Stimulated activated CD4-positive, alpha-beta T cell treated with anti-CD3 and anti-CD28 coated beads, Interleukin-1b, Interleukin-23, amount 100 ng/mL, for 24 hours (primary cell): ENCODE data around the gene AP5Z1.
A peak's percentile ranks its signal among the peaks of the same experiment; 100 is the strongest.
"Not testable (repeated sequence)": the region's sequence is repeated elsewhere in the genome, so short reads cannot be mapped to it uniquely, and the experiment has no call there.

Source experiments
- DNase-seq, 4 experiments: peaks; one replicate each; pipeline ENCODE4 v3.0.0-alpha.2; 2020; ENCODE audit warnings: low read depth in 4 of 4, low spot score in 1 of 4

Gene AP5Z1

DNA sequence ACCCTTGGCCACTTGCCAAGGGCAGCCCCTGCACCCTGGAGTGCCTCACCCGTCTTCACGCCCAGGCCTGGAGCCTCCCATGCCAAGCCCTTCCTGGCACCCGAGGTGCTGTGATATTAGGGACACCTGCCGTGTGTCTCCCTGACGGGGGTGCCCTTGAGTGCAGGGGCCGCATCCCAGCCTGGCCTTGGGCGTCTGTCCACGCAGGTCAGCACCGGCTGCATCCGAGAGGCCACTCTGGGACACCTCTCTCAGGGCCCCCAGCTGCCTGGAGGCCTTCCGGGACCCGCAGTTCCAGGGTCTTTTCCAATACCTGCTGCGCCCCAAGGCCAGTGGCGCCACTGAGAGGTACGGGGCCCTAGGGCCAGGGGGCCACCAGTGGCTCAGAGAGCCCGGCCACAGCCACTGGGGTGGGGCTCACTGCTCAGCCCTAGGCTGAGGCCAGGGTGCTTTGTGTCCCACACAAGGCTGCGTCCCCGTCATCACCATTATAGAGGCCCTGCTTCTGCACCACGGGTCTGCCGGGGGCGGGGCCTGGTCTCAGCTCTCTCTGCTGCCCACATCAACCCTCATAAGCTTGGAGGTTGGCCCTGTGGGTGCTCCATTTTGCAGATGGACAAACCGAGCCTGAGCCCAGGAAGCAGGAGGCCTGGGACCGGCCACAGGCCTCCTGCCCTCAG lies 12.7 kb downstream of the AP5Z1 start:
- no peak for DNase-seq

DNA sequence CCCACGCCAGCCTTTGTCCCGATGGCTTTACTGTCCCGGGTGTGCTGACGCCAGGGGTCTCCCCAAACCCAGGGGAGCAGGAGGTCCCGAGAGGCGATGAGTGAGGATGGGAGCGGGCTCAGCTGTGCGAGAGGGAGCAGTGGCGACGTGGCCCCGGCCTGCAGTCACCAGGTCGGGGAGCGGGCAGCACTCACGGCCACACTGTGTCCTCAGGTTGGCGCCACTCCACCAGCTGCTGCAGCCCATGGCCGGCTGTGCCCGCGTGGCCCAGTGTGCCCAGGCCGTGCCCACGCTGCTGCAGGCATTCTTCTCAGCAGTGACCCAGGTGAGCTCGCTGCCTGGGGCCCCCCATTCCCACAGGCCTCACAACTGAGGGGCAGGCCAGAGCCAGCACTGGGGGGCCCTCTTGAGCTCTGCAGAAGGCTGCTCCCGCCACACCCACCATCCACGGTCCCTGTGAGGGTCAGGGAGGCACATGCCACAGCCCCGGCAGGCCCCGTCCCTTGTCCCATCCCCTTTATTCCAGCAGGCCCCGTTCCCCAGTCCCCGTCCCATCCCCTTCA lies 13.3 kb downstream of the AP5Z1 start:
- no peak for DNase-seq

DNA sequence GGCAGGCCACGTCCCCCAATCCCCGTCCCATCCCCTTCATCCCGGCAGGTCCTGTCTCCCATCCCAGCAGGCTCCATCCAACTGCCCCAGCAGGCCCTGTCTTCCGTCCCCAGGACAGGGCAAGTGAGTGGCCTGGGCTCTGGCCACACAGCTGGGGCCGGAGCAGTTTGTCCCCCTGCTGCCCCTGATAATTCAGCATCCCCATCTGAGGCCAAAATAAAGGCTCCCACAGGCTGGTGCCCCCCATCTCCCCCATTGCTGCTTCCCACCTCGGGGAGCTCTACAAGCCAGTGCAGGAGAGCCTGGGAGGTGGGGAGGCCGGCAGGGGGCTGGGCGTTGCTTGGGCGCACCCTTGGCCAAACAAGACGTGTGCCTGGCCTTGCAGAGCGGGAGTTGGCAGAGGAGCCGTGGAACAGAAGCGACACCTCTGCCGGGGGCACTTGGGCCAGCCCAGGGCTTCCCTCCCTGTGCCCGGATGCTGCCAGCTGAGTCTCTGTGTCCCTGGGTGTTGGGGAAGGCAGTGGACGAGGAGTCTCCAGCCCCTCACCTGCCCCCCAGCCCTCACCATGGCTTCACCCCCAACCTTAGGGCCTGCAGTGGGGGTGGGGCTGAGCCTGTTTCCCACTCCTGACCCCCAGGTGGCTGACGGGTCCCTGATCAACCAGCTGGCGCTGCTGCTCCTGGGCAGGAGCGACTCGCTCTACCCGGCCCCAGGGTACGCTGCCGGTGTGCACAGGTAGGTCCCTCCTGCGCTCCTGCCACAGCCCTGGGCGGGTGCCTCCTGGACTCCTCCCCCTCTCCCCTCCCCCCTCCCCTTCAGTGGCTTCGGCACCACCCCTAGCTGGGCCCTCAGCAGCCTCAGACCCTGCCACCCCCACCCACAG lies 14.0 kb downstream of the AP5Z1 start:
- DNase-seq, result no peak

DNA sequence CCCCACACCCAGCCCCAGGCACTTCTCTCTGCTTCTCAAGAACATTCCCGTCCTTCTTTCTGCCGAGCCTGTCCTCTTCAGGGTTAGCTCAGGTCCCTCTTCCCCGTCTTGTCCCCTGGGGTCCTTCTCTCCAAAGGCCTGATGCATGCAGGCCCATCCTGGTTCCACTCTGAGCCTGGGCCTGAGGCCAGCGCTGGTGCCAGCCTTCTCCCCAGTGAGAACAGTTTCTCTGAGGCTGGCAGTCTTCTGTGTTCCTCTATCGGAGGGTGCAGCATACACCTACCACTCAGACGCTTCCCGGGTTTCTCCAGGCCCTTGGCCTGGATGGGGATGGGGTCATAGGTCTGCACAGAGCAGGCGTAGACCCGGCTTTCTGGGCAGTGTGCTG lies 14.6 kb downstream of the AP5Z1 start:
- DNase-seq, result no peak

DNA sequence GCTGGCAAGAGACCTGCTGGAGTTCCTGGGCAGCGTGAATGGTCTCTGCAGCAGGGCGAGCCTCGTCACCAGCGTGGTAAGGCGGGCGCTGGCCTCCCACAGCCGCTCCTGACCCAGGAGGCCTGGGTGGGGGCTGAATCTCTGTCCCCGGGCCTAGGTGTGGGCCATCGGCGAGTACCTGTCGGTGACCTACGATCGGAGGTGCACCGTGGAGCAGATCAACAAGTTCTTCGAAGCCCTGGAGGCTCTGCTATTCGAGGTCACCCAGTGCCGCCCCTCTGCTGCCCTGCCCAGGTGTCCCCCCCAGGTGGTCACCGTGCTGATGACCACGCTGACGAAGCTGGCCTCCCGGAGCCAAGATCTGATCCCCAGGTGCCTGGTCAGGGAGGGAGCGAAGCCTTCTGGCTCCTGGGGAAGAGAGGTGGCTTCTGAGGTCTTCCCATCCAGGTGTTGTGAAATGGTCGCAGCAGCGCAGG lies 15.1 kb downstream of the AP5Z1 start:
- no peak for DNase-seq

DNA sequence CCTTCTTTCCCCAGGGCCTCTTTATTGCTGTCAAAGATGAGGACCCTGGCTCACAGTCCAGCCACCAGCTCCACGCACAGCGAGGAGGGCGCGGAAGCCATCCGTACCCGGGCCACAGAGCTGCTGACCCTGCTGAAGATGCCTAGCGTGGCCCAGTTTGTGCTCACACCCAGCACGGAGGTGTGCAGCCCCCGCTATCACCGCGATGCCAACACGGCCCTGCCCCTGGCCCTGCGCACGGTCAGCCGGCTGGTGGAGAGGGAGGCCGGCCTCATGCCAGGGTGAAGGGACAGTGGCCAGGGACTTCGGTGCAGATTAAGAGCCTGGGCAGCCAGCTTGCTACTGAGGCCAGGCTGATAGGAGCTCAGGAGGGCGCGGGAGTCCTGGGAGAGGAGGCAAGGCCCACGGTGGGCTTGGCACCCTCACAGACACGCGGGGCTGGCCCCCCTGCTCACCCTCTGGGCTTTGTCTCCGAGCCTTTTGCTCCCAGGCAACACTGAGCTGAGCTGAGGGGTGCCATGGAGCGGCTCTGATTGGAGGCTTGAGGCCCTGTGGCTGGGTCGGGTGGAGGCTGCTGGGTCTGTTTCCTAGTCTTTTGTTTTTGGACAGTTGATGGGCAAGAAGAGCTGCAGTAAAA lies 15.8 kb downstream of the AP5Z1 start:
- no peak for DNase-seq

DNA sequence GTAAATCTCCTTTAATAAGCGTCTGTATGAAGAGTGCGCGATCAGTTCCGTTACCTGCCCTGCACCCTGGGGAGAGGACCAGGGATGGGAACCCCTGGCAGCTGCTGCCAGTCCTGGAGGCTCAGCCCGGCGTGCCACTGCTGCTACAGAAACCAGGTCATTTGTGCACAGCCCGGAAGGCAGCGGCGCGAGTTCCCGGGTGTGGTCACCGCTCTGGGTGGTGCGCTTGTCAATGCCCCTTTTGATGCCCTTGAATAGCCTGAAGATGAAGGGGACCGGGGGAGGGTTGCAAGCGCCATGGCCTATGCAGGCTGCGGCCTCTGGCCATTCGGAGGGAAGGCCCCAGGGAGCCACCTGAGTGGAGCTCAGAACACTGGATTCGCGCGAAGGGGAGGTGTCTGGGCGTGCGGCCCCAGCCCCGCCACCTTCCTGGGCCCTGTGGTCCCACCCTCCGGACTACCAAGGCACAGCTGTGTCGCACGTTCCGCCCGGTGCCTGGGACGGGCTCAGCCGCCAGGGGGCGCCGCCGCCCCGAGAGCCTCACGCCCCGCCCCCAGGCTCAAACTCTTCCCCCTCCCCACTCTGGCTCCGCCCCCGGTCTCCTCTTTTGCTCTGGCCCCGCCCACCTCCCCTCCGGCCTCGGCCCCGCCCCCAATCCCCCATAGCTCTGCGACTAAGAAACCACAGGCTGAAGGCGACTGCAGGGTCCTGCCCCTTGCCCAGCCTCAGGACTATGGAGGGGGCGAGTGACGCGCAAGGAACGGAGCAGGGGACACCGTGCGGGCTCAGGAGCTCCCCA lies 16.5 kb downstream of the AP5Z1 start:
- peak; percentile 59 to 74 (median 70) for DNase-seq

DNA sequence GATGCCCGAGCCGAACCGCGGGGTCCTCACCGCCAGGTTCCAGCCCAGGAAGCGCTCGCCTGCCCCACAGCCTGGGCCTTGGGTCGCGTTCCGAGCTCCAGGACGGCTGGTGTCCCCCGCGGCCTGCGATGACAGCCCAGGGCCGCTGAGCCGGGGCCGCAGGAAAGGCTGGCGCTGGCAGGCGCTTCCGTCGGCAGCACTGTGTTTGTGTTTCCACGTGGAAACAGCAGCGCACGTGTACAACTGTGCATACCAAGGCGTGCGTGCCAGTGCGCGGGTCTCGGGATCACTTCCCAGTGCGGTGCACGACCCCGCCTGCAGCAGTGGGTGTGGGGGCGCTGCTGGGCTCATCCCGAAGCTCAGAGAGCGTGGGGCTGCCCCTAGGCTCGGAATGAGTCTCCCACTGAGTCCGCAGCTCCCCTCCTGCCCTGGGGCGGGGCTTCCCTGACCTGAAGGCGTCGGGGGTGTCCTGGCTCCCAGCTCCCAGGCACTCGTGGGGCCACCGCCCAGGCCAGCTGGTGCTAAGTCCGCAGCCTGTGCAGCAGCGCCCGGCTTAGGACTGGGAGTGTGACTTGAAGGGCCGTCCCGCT lies 17.2 kb downstream of the AP5Z1 start:
- DNase-seq, result no peak

DNA sequence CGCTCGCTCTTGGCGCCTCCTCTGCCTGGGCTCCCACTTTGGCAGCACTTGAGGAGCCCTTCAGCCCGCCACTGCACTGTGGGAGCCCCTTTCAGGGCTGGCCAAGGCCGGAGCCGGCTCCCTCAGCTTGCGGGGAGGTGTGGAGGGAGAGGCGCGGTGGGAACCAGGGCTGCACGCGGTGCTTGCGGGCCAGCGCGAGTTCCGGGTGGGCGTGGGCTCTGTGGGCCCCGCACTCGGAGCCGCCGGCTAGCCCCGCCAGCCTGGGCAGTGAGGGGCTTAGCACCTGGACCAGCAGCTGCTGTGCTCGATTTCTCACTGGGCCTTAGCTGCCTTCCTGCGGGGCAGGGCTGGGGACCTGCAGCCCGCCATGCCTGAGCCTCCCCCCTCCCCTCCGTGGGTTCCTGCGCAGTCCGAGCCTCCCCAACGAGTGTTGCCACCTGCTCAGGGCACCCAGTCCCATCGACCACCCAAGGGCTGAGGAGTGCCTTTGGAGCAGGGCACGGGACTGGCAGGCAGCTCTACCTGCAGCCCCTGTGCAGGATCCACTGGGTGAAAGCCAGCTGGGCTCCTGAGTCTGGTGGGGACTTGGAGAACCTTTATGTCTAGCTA lies 18.1 kb downstream of the AP5Z1 start:
- not testable (repeated sequence) for DNase-seq

DNA sequence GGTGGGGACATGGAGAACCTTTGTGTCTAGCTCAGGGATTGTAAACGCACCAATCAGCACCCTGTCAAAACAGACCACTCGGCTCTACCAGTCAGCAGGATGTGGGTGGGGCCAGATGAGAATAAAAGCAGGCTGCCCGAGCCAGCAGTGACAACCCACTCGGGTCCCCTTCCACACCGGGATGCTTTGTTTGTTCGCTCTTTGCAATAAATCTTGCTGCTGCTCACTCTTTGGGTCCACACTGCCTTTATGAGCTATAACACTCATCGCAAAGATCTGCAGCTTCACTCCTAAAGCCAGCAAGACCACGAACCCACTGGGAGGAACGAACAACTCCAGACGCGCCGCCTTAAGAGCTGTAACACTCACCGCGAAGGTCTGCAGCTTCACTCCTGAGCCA lies 18.7 kb downstream of the AP5Z1 start:
- not testable (repeated sequence) for DNase-seq

DNA sequence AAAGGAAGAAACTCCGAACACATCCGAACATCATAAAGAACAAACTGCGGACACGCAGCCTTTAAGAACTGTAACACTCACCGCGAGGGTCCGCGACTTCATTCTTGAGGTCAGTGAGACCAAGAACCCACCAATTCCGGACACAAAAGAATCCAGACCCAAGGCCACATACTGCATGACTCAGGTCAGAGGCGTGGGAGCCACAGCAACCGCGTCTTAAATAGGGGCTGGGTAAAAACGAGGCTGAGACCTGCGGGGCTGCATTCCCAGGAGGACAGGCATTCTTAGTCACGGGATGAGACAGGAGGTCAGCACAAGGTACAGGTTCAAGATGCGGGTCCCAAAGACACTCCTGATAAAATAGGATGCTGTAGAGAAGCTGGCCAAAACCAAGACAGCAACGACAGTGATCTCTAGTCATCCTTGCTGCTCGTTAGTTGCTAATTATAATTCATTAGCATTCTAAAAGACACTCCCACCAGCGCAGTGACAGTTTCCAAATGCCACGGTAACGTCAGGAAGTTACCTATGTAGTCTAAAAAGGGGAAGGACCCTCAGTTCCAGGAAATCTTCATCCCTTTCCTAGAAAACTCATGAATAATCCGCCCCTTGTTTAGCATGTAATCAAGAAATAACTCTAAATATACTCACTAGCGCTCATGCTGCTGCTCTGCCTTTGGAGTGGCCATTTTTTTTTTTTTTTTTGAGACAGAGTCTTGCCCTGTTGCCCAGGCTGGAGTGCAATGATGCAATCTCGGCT lies 19.3 kb downstream of the AP5Z1 start:
- no peak for DNase-seq

DNA sequence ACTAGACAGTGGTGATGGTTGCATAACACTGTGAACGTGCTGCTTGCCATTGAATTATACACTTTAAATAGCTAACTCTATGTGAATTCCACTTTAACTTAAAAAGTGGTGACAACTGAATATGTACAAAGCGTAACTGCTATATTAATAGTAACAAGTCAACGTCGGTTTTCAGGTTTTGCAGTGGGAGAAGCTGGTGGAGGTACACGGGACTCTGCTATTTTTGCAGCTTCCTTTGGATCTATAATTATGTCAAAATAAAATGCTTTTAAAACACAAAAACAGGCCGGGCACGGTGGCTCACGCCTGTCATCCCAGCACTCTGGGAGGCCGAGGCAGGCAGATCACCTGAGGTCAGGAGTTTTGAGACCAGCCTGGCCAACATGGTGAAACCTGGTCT lies 21.0 kb downstream of the AP5Z1 start:
- no peak for DNase-seq

DNA sequence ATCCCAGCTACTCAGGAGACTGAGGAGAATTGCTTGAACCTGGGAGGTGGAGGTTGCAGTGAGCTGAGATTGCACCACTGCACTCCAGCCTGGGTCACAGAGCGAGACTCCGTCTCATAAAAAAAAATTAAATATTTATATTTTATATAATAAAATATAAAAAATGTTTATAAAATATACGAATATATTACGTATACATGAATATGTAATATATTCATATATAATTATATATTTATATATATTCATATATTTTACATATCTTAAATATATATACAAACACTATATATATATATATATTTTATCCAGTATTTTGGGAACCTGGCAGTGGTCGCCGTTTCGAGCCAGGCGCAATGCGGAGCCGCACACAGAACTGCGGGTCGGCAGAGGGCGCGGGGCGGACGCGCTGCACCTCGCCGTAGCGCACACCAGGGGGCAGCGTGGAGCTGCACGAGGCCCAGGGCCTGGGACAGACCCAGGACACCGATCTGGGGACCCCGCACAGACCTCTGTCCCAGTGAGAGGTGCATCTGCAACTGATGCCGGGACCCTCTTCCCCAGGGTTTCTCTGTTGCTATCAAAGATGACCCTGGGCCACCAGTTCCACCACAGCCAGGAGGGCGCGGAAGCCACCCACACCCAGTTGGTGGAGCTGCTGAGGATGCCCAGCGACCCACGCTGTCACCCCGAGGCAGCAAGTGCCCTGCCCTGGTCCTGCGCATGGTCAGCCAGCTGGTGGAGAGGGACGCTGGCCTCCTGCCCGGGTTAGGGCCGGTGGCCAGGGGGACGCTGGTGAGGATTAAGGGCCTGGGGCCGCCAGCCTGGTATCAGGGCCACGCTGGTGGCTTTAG lies 22.7 kb downstream of the AP5Z1 start:
- DNase-seq, result peak; percentile 26 to 47 (median 45)

DNA sequence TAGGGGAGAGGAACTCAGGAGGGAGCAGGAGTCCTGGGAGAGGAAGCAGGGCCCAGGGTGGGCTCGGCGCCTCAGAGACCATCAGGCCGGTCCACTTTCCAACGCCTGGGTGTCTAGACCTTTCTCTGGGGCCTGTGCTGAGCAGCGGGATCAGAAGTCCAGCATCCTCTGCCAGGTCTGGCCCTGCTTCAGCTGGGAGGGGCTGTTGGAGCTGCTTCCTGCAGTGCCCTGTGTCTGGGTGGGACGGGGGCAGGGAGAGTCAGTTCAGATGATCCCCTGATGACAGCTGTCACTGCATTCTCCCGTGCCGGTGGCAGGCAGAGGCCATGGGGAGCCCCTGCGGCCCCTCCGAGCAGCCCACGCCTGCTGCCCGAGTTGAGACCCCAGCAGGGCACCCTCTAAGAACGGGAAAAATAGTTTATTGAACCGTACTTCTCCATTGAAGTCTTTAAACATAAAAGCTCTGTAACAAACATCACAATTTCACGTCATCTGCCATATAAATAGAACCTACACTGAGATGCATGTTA lies 23.3 kb downstream of the AP5Z1 start:
- DNase-seq, result no peak

DNA sequence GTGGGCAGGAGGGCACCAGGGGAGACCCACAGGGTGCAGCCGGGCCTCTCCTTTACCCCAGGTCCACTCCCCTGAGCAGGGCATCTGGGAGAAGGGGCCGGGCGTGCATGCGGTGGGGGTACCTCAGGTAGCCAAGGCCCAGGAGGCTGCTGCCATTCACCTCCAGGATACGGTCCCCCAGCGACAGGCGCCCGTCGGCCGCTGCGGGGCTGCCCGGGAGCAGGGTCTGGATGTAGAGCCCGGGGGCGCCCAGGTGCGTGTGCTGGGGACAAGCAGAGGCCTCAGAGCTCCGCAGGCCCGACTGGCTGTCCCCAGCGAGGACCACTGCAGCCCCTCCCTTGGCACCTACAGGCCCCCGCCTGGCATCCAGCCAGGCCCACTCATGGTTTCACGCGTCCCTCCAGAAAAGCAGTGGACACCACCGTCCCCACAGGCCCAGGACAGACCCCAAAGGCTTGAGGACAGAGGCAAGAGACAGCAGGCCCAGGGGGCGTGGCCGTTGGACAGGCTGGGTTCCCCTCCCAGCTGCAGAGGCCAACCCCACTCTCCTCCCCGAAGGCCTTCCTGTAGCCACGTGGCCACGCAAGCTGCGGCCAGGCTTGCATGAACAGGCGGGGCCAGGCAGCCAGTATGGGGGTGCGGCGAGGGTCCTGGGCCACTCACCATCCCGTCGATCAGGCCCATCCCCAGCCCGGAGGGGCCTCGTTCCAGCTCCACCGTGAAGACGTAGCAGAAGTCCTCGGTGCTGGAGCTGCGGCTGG lies 24.3 kb downstream of the AP5Z1 start:
- no peak for DNase-seq

DNA sequence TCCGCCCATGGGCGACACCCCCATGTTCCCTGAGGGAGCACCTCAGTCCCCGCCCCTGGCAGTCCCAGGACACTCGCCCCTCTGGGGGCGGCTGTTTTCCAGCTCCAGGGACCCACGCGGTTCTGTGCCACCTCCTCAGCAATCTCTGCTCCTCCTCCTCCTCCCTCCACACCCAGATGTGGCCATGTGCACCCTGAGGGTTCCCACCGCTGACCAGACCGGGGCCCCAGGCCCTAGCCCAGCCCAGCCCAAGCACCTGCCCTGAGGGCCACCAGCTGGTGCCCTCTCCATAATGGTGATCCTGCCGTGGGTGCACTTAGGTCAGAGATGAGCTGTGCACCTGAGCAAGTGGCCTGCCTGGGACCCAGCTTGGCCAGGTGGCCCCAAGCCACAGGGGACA lies 25.1 kb downstream of the AP5Z1 start:
- no peak for DNase-seq
